ENCODE data around the gene BANK1. TPM values are rescaled to one million over a fixed set of nuclear protein-coding genes. Genes with fewer than 3 reads are reported as not detected.

The BANK1 gene
- total RNA-seq, 1 experiment from 2014 or later = 2.4 TPM

- ChIA-PET POLR2A (no interaction called here), CTCF (no interaction called here), RAD21 (ENCODE audit: low non-redundant PET in 1 of 2, low total read pairs in 2 of 2, uncharacterized antibody in 2 of 2, unreplicated experiment in 2 of 2) (no interaction called here)
- H3K27me3 ChIP-seq (ENCODE audit: insufficient read depth, low read length) = no peaks in the 10 kb centered on the region
- no peaks in the 10 kb centered on the region for H3K9me3 ChIP-seq (ENCODE audit: control insufficient read depth in 1 of 2, insufficient read depth in 1 of 2, low read depth in 1 of 2, low read length in 2 of 2)
- no peak overlapping the region for H3K4me3 ChIP-seq (replicated peaks in 1 of 2; ENCODE audit: low read depth in 1 of 2, low read length in 2 of 2)
- intact Hi-C loops (cut with micrococcal nuclease) = no loop called here
- no peaks in the 10 kb centered on the region for H3K36me3 ChIP-seq (ENCODE audit: control insufficient read depth in 1 of 2, insufficient read depth in 2 of 2, low read length in 2 of 2)
- H4K20me1 ChIP-seq (ENCODE audit: insufficient read depth) = no peaks in the 10 kb centered on the region
- H2AFZ ChIP-seq (ENCODE audit: low read depth, low read length, poor library complexity, severe bottlenecking) = peak overlapping the region; percentile 0
- H3K79me2 ChIP-seq (ENCODE audit: insufficient read depth, low read length) = no peaks in the 10 kb centered on the region
- H3K9me2 ChIP-seq (ENCODE audit: insufficient read depth) = no peaks in the 10 kb centered on the region
- no peak for ATAC-seq
- H3K9ac ChIP-seq (ENCODE audit: low read length) = no peak overlapping the region
- no peak for DNase-seq (ENCODE audit: low read depth, low spot score)
- no TSS peak for BruUV-seq (replicated peaks)
- H3K4me2 ChIP-seq (ENCODE audit: low read length) = no peak overlapping the region
- TF ChIP-seq ZBTB33 (IDR thresholded peaks at IDR 0.05; ENCODE audit: extremely low read depth, insufficient replicate concordance, low read length) = no peak
- no peak for TF ChIP-seq REST (IDR thresholded peaks at IDR 0.05; ENCODE audit: low read depth)
- TF ChIP-seq TCF7L2 (IDR thresholded peaks at IDR 0.05; ENCODE audit: borderline replicate concordance, extremely low read depth, insufficient read depth, insufficient read length) = no peak
- TF ChIP-seq ZFX (IDR thresholded peaks at IDR 0.05) = no peak
- TF ChIP-seq ATF3 (IDR thresholded peaks at IDR 0.05) = no peak
- no peak for TF ChIP-seq SP1 (IDR thresholded peaks at IDR 0.05; ENCODE audit: low read depth)
- no peak for TF ChIP-seq SRF (IDR thresholded peaks at IDR 0.05; ENCODE audit: low read depth)
- TF ChIP-seq ELF1 (IDR thresholded peaks at IDR 0.05; ENCODE audit: borderline replicate concordance, low read depth) = no peak
- no peak for TF ChIP-seq EGR1 (IDR thresholded peaks at IDR 0.05; ENCODE audit: low read depth)
- TF ChIP-seq CBX3 (IDR thresholded peaks at IDR 0.05; ENCODE audit: low read depth) = no peak
- no peak for TF ChIP-seq CTCF (IDR thresholded peaks at IDR 0.05 in 2 of 3, conservative IDR thresholded peaks at IDR 0.05 in 1 of 3; ENCODE audit: borderline replicate concordance in 1 of 3, insufficient read depth in 1 of 3, low read depth in 2 of 3, low read length in 2 of 3)
- TF ChIP-seq ZNF274 (IDR thresholded peaks at IDR 0.05; ENCODE audit: low read depth, low read length) = no peak
- no peak for TF ChIP-seq POLR2A (IDR thresholded peaks at IDR 0.05; ENCODE audit: borderline replicate concordance, extremely low read depth, insufficient read depth, insufficient read length)
- TF ChIP-seq YY1 (IDR thresholded peaks at IDR 0.05; ENCODE audit: extremely low read depth, insufficient replicate concordance, low read depth, low read length) = no peak
- TF ChIP-seq MAX (IDR thresholded peaks at IDR 0.05) = no peak
- no peak for TF ChIP-seq RAD21 (IDR thresholded peaks at IDR 0.05; ENCODE audit: low read depth)
- TF ChIP-seq FOSL1 (IDR thresholded peaks at IDR 0.05; ENCODE audit: low read depth) = no peak
- TF ChIP-seq POLR2AphosphoS5 (IDR thresholded peaks at IDR 0.05; ENCODE audit: low read depth, low read length) = no peak
- no peak for TF ChIP-seq JUND (IDR thresholded peaks at IDR 0.05)
- H3K4me1 ChIP-seq (ENCODE audit: control insufficient read depth in 1 of 2, insufficient read depth in 2 of 2, low read length in 2 of 2) = peaks cover 22 to 29% of the 10 kb centered on the region in 2 experiments; a peak in 3 of 4 replicates
- H3K27ac ChIP-seq (ENCODE audit: low read depth, low read length) = no peak overlapping the region
Observed at GRCh38 chr4:101787701-101788316, 2.7 kb upstream of the BANK1 start.

Measured in HCT116 (cell line).